AG08395 (cell line): ENCODE data around the gene KRT17.
"Not testable (repeated sequence)": the region's sequence is repeated elsewhere in the genome, so short reads cannot be mapped to it uniquely, and the experiment has no call there.

Experiments used
- DNase-seq: peaks from one replicate; pipeline ENCODE4 v3.0.0; 2012; ENCODE audit warnings: mixed read lengths, low spot score

KRT17 gene

GRCh38 chr17:41653892-41654677 lies 29.7 kb upstream of the KRT17 start:
- DNase-seq = no peak

GRCh38 chr17:41653421-41653820 lies 29.0 kb upstream of the KRT17 start:
- no peak for DNase-seq

GRCh38 chr17:41652461-41652970 lies 28.1 kb upstream of the KRT17 start:
- no peak for DNase-seq

- no peak for DNase-seq
Measured at GRCh38 chr17:41651625-41652460, 27.5 kb upstream of the KRT17 start.

- no peak for DNase-seq
Measured at GRCh38 chr17:41650794-41651624, 26.6 kb upstream of the KRT17 start.

GRCh38 chr17:41649923-41650519 lies 25.6 kb upstream of the KRT17 start:
- no peak for DNase-seq

GRCh38 chr17:41648411-41649195 lies 24.2 kb upstream of the KRT17 start:
- peak; percentile 91 for DNase-seq

- DNase-seq = peak; percentile 87
Measured at GRCh38 chr17:41647940-41648410, 23.6 kb upstream of the KRT17 start.

GRCh38 chr17:41647038-41647813 lies 22.9 kb upstream of the KRT17 start:
- no peak for DNase-seq

GRCh38 chr17:41642252-41643156 lies 18.1 kb upstream of the KRT17 start:
- no peak for DNase-seq

- DNase-seq = not testable (repeated sequence)
Measured at GRCh38 chr17:41640596-41640995, 16.2 kb upstream of the KRT17 start.

GRCh38 chr17:41639492-41640473 lies 15.4 kb upstream of the KRT17 start:
- DNase-seq = no peak

- DNase-seq = no peak
Measured at GRCh38 chr17:41638941-41639340, 14.6 kb upstream of the KRT17 start.

- no peak for DNase-seq
Measured at GRCh38 chr17:41638194-41638593, 13.8 kb upstream of the KRT17 start.

GRCh38 chr17:41636652-41637051 lies 12.3 kb upstream of the KRT17 start:
- no peak for DNase-seq

- DNase-seq = peak; percentile 32
Measured at GRCh38 chr17:41635121-41636097, 11.0 kb upstream of the KRT17 start.
